Measurements from ENCODE around the gene FSTL4.

GRCh38 chr5:133328800-133329199 lies 283.5 kb downstream of the FSTL4 start:
- TF ChIP-seq CTCF (IDR thresholded peaks at IDR 0.05) (no peak), POLR2AphosphoS5 (IDR thresholded peaks at IDR 0.05) (no peak)

All from upper lobe of left lung (tissue), 4 donors.